HG03457 (cell line): ENCODE data around the gene SLC35A1.

ENCODE experiments used
- ATAC-seq: cut with Tn5 transposase; IDR thresholded peaks from one replicate; pipeline ENCODE4 v1.9.1; 2021; ENCODE audit warnings: moderate number of reproducible peaks; ENCODE audit not compliant: unreplicated experiment

SLC35A1 gene

DNA sequence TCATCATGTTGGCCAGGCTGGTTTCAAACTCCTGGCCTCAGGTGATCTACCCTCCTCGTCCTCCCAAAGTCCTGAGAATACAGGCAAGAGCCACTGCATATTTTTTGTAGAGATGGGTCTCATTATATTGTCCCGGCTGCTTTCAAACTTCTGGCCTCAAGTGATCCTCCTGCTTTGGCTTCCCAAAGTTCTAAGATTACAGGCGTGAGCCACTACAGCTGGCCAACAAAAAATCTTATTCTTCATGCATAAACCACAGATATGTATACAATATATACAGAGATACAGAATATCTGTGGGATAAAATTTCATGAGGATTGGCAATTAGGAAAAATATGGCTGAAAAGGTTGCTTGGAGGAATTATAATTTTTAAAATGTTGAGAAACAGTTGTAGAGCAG is 49.9 kb downstream of the SLC35A1 start:
- ATAC-seq: no peak

DNA sequence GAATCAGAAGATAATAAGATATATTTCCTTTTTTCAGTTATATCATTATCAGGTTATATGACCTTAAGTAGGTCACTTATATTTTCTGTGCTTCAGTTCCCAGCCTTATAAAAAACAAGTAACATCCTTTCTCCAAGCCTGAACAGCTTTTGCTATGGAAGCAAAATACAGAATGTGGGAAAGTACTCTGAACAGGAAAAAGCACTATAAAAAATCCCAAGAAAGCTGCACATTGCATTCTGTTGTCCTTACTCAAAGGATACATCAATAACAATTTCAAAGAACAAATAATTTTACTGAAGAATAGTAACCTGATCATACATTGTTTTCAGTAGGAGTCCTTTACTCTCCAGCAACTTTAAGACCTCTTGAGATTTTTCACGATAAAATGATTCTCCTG is 56.4 kb downstream of the SLC35A1 start:
- no peak for ATAC-seq

DNA sequence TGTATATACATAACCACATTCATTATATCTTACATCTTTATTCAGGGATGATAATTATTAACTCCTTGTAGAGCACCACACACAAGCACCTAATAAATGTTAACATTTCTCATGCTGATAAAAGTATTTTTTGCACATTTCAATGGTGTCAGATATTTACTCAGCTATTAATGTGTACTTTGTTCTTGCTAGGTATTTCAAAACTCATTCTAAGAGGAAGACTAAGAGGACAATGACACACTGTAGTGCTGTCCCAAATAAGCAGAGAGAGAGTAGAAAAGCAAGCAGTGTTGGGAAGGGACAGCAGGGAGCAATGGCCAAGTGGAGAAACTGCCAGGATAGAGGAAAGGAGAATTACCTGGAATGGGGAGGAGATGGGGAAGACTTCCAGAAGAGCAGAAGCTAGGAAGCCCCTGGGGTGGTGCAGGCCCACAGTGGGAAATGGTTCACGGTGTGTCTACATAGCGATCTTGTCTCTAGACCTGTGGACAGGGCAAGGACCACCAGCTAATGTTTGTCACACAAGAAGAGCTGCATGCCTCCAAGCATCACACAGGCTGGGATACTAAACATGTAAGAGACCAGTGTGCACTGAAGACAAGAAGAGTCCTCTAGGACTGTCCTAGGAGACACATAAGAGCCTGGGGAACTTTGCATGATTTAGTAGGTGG is 61.7 kb downstream of the SLC35A1 start:
- ATAC-seq: no peak

DNA sequence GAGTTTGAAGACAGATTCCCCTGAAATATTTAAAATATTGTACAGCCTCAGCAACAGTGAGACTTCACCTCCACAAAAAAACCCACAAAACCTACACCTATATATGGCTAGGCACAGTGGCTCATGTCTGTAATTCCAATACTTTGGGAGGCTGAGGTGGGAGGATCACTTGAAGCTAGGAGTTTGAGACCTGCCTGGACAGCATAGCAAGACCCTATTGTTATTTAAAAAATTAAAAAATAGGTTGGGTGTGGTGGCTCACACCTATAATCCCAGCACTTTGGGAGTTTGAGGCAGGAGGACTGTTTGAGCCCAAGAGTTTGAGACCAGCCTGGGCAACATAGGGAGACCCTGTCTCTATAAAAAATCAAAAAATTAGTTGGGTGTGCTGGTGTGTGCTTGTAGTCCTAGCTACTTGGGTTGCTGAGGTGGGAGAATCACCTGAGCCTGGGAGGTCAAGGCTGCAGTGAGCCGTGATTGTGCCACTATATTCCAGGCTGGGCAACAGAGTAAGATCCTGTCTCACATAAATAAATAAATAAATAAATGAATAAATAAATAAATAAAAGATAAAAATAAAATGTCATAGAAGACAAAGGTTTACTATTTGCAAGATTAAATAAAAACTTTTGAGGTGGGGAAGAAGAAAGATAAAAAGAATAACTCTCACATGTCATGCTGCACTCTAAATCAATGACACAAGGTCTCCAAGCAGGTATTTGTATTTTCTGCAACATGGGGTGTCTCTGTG is 65.9 kb downstream of the SLC35A1 start:
- no peak for ATAC-seq

DNA sequence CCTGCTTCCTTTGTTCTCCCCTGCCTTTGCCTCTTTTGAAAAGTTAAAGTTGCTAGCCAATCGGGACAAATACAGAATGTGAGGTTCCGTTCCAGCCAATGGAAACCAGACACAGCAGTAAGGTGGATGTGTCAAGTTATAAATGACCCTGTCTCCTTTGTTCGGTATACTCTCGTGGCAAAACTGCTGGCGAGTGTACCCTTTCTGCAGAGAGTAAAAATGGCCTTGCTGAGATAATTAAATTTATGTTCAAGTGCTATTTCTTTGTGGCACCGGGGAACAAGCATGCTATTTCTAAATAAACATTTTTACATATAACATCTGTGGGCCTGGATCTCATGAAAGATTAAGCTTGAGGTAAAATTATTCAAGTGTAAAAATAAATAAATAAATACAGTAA is 66.8 kb downstream of the SLC35A1 start:
- ATAC-seq: no peak

DNA sequence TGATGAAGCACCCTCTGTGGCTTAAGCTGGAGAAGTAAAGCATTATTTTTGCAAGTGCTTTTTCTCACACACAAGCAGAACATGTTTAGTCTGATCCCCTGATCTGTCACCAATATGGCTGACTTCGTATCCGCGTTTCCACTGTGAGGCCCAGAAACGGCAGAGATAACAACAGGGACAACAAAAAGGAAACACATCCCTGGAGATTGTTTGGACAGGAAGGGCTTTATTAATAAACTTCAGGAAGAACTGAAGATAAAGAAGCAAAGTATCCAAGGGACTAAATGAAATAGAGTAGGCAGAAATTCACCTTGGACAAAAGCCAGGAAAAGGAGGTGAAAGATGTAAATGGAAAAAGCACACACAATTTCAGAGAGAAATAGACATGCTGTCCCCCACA is 67.8 kb downstream of the SLC35A1 start:
- ATAC-seq: no peak

DNA sequence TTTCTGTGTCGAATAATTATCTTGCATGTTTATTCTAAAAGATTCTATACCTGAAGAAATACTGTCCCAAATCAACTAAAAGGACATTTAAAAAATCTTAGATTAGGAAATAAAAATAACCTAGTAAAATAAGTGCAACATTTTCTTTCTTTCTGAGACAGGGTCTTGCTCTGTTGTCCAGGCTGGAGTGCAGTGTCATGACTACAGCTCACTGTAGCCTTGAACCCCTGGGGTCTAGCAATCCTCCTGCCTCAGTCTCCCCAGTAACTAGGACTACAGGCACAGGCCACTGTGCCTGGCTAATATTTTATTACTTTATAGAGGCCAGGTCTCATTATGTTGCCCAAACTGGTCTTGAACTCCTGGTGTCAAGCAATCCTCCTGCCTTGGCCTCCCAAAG is 68.3 kb downstream of the SLC35A1 start:
- no peak for ATAC-seq

DNA sequence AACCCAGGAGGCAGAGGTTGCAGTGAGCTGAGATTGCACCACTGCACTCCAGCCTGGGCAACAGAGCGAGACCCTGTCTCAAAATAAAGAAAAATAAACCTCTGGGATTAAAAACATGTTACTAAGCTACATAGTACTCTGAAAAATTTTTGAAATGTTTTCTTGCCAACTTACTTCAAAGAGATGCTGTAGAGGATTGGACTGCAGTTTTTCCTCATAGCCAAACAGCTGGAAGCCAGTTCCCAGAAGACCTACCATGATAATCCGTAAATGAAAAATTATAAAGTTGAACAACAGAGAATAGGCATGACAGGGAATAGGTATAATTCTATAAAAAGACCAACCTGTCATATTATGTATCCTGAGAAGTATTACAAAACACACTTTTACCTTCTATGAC is 69.0 kb downstream of the SLC35A1 start:
- no peak for ATAC-seq

DNA sequence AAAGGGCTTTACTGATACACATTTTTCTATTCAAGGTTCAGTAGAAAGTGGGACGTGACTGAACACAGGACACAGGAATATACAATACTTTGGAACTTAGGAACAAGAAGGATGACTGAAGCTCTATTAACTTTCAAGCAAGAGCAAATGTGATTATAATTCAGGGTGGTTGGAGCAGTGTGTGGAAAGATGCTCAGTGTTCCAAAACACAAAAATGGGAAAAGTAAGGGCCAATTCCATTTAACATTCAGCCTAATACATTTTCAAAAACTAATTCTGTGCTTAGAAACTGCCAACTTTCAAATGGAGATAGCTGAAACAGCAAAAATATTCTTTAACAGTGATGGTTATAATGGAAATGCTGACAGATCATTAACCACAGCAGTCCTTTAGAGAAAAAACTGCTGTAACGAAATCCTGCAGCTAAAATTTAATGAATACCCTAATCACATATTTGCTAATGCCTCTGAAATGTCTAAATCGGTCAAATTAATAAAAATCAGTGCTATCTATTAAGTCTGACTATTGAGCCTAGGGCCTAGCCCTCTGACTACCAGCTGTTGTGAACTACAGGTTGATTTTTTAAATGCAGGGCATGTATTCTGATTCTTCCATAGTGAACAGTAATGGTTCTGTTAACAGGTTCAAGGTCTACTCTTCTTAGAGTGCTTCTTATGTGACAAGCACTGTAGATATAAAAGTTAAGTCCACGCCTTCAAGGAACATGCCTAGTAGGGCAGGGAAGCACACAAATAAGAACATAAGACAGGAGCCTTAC is 71.1 kb downstream of the SLC35A1 start:
- ATAC-seq: no peak

DNA sequence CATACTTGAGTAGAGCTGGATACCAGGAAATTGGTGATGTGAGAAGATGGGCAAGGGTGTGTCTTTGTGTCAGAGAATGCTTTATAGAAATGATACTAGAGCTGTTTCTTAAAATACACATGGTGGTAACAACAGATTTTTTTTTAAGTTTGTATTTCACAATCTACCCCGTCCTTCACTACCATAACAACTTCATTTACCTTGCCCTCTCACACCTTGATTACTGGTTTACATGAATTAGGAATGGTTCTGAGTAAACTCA is 71.6 kb downstream of the SLC35A1 start:
- no peak for ATAC-seq

DNA sequence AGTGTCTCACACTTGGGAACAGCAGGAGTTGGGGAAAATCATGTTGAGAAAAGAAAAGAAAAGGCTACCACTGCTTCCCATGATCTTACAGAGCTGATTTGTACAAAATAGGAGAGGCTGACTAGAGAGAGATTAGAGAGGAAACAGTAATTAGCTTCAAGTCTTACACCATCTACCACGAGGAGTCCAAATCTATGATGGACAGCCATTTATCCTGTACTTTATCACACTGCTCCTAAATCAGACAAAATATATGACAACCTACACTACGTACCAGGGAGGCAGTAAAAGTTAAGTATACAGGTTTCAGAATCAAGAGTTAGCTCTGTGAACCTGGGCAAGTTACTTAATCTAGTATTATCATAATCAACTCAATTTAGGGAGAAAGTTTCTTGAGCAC is 79.0 kb downstream of the SLC35A1 start:
- ATAC-seq: no peak

DNA sequence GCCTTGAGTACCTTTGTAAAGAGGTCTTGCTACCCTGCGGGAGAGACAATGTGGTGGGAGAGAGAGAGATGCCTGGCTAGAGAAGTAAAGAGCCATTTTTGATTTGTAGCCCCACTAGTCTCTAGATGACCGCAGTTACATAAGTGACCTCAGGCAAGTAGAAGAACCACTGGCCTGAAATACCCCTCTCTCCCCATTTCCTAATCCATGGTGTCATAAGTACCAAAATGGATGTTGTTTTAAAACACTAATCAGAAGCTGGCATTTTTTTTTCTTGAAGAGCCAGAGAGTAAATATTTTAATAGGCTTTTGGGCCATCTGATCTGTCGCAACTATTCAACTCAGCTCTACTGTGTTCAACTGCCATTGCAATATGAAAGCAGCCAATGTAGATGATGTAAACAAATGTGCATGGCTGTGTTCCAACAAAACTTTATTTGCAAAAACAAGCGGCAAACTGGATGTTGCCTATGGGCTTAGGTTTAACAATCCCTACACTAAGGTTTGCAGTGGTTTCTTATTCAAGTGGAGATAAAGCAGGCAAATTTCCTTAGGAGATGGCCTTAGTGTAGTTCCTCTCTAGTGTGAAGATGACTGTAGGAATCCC is 80.5 kb downstream of the SLC35A1 start:
- no peak for ATAC-seq

DNA sequence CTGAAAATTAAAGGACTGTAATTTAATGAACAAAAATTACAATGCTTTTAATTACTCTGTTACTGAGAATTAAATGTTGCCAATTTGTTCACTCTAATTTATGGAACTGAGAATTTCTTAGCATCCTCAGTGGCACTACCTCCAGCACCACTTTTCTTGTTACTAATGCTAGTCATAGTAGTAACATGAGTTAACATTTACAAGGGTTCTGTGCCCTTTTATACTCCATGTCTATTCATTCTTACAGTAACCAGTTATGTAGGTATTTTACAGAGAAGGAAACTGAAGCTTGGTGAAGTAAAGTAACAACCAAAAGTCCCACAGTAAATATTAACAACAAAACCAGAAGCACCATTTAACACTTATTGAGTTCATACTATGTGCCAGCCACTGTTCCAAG is 82.7 kb downstream of the SLC35A1 start:
- no peak for ATAC-seq

DNA sequence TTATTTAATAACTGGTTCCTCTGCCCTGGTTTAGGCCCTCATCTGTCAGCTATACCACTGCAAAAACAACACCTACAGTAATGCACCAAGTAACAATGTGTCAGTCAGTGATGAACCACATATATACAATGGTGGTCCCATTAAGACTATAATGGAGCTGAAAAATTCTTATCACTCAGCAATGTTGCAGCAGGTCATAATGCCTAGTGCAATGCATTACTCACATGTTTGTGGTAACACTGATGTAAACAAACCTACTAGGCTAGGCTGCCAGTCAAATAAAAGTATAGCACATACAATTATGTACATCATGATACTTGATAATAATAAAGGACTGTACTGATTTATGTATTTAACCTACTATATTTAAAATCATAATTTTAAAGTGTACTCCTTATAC is 85.7 kb downstream of the SLC35A1 start:
- ATAC-seq: no peak

DNA sequence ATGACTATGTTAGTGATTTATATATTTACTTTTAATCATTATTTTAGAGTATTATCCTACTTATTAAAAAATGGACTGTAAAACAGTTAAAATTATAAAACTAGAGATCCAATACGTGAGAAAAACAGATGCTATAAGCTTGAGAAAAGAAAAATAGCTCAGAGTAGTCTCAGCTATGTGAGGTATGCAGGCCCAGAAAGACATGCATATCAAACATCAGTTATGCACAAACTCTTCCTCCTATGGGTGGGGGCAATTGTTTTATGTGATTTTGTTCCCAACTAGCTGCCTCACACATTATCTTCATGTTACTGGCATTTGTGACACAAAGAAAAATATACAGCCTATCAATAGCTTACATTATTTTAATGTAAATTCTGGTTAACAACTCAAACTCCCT is 88.2 kb downstream of the SLC35A1 start:
- no peak for ATAC-seq
